H1 (cell line): ENCODE results near the gene RYR3. TPM values are rescaled to one million over a fixed set of nuclear protein-coding genes. Genes with fewer than 3 reads are reported as not detected.

Source experiments
- RBBP5 ChIP-seq: IDR thresholded peaks from 2 replicates; pipeline ENCODE4 v1.7.1; 2012; ENCODE audit warnings: low read depth, mild to moderate bottlenecking, inconsistent platforms, low read length, moderate library complexity, borderline replicate concordance
- RXRA ChIP-seq: IDR thresholded peaks from 2 replicates; pipeline ENCODE4 v1.6.1; 2011; ENCODE audit warnings: low read depth, mild to moderate bottlenecking, low read length, moderate library complexity; ENCODE audit not compliant: insufficient read depth
- polyA plus RNA-seq, 7 experiments: library from polyadenylated mRNA; depleted of rRNA in 3 of 7; stranded (reverse) in 5 of 7; unstranded in 2 of 7; fragments of >200 nt in 5 of 7; fragments of 200-250 nt in 2 of 7; gene quantifications; 1 replicate in 5 of 7; 2 replicates in 1 of 7; 4 replicates in 1 of 7; pipeline versions ENCODE4 v1.2.1 to v1.2.3, GENCODE V29; 2011 to 2013; ENCODE audit warnings: missing spikeins in 2 of 7, mixed read lengths in 2 of 7
- total RNA-seq: library from RNA; stranded (reverse); fragmentation: NEBNext Ultra II Directional; extraction: Animal tissue kit (Norgen Biotek cat#: 25700); gene quantifications from 2 replicates; pipeline ENCODE4 v1.2.1, GENCODE V29; 2021

Gene RYR3
- total and polyA plus RNA-seq, 2 of the 8 experiments (the other 6 are each of a cell fraction or from before 2014, with no cell fraction given), result 0.33 to 3.4 TPM

DNA sequence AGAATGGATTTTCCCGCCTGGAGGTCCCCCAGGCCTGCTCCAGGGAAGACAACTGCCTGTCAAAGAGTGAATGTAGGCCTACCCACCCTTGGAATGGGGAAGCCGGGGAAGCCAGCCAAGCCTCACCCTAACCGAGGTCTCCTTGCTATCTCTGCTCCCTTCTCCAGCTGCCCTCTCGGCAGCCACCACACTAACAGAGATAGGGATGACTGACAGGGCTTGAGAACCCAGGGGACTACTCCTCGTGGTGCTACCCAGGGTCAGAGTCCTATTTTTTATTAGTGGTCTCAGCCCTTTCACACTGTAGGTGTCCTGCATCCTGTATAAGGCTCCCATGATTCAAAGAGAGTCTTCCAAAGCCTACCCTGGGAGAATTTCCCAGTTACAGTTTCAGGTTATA lies 496.9 kb downstream of the RYR3 start (continued):
- TF ChIP-seq RBBP5 (no peak), RXRA (no peak)
